RWPE2 (cell line): Measurements from ENCODE around the gene C1QTNF4.
"Not testable (repeated sequence)": the region's sequence is repeated elsewhere in the genome, so short reads cannot be mapped to it uniquely, and the experiment has no call there.

Experiments
- ATAC-seq: fragments of 200-7000 bp; cut with Tn5 transposase; 3 replicates; pipeline ENCODE4 v1.9.1; 2021; ENCODE audit warnings: low read depth
- DNase-seq: peaks from one replicate; pipeline ENCODE4 v3.0.0-alpha.2; 2020; ENCODE audit warnings: low spot score
- H3K27ac ChIP-seq: fragments of 450-650 bp; 2 replicates; pipeline ENCODE4 v1.5.1; 2017; ENCODE audit warnings: mild to moderate bottlenecking; ENCODE audit not compliant: poor library complexity, severe bottlenecking
- H3K27me3 ChIP-seq: fragments of 250-450 bp; sonication (Bioruptor Pico); 2 replicates; pipeline ENCODE4 v1.5.1; 2021; ENCODE audit warnings: mild to moderate bottlenecking, moderate library complexity; ENCODE audit not compliant: insufficient read depth, poor library complexity, severe bottlenecking
- H3K36me3 ChIP-seq: fragments of 250-450 bp; sonication (Bioruptor Pico); 2 replicates; pipeline ENCODE4 v1.5.1; 2020; ENCODE audit warnings: low read depth, mild to moderate bottlenecking, moderate library complexity
- H3K4me1 ChIP-seq: fragments of 250-450 bp; sonication (Bioruptor Pico); 2 replicates; pipeline ENCODE4 v1.5.1; 2021; ENCODE audit warnings: mild to moderate bottlenecking, moderate library complexity; ENCODE audit not compliant: insufficient read depth, poor library complexity, severe bottlenecking
- H3K4me3 ChIP-seq: fragments of 250-450 bp; sonication (Bioruptor Pico); 2 replicates; pipeline ENCODE4 v1.5.1; 2021; ENCODE audit warnings: mild to moderate bottlenecking, moderate library complexity; ENCODE audit not compliant: severe bottlenecking
- H3K9me3 ChIP-seq: fragments of 250-450 bp; sonication (Bioruptor Pico); 2 replicates; pipeline ENCODE4 v1.5.1; 2021; ENCODE audit warnings: mild to moderate bottlenecking, moderate library complexity; ENCODE audit not compliant: severe bottlenecking
- CTCF ChIP-seq: fragments of 450-650 bp; IDR thresholded peaks from one replicate; pipeline ENCODE4 v1.5.1; 2017; ENCODE audit warnings: mild to moderate bottlenecking, moderate library complexity; ENCODE audit not compliant: poor library complexity, severe bottlenecking

The C1QTNF4 gene

GRCh38 chr11:47564933-47565339, 29.3 kb downstream of the C1QTNF4 start:
- ATAC-seq (no peak; the same call in 2 of the 3 replicates), DNase-seq (no peak)
- Histone ChIP-seq H3K4me3 (peak overlapping the region; percentile 61), H3K9me3 (no peaks in the 10 kb centered on the region), H3K27ac (peak overlapping the region; percentile 51), H3K27me3 (no peaks in the 10 kb centered on the region), H3K36me3 (peaks cover 25% of the 10 kb centered on the region), H3K4me1 (peaks cover 3% of the 10 kb centered on the region)
- TF ChIP-seq CTCF: no peak

- peaks cover 19% of the 10 kb centered on the region for H3K36me3 ChIP-seq
- not testable (repeated sequence) for ATAC-seq, H3K4me3 ChIP-seq, H3K27ac ChIP-seq, H3K27me3 ChIP-seq, H3K4me1 ChIP-seq, H3K9me3 ChIP-seq, DNase-seq
Observed at GRCh38 chr11:47564366-47564765, 29.8 kb downstream of the C1QTNF4 start.

GRCh38 chr11:47562393-47562792, 31.8 kb downstream of the C1QTNF4 start:
- H3K4me3 ChIP-seq, H3K36me3 ChIP-seq, DNase-seq, H3K27ac ChIP-seq, H3K27me3 ChIP-seq, H3K4me1 ChIP-seq, ATAC-seq, H3K9me3 ChIP-seq: not testable (repeated sequence)

- no peaks in the 10 kb centered on the region for H3K36me3 ChIP-seq
- no peak for ATAC-seq
- no peak overlapping the region for H3K27ac ChIP-seq
- no peaks in the 10 kb centered on the region for H3K9me3 ChIP-seq
- H3K4me1 ChIP-seq: no peaks in the 10 kb centered on the region
- H3K4me3 ChIP-seq: no peak overlapping the region
- DNase-seq: no peak
- H3K27me3 ChIP-seq: no peaks in the 10 kb centered on the region
- TF ChIP-seq CTCF: no peak
Observed at GRCh38 chr11:47560426-47560825, 33.8 kb downstream of the C1QTNF4 start.

GRCh38 chr11:47558695-47559094, 35.5 kb downstream of the C1QTNF4 start:
- H3K4me3 ChIP-seq: no peak overlapping the region
- H3K27ac ChIP-seq: no peak overlapping the region
- no peaks in the 10 kb centered on the region for H3K9me3 ChIP-seq
- no peaks in the 10 kb centered on the region for H3K4me1 ChIP-seq
- no peaks in the 10 kb centered on the region for H3K27me3 ChIP-seq
- TF ChIP-seq CTCF: no peak
- no peaks in the 10 kb centered on the region for H3K36me3 ChIP-seq
- ATAC-seq: no peak
- no peak for DNase-seq

- H3K4me1 ChIP-seq, H3K9me3 ChIP-seq, H3K4me3 ChIP-seq, H3K36me3 ChIP-seq, DNase-seq, ATAC-seq, H3K27ac ChIP-seq, H3K27me3 ChIP-seq: not testable (repeated sequence)
Observed at GRCh38 chr11:47557004-47557403, 37.2 kb downstream of the C1QTNF4 start.
